HepG2 (cell line): ENCODE measurements around the gene TMEM145. TPM values are rescaled to one million over a fixed set of nuclear protein-coding genes. Genes with fewer than 3 reads are reported as not detected.

Experiments
- ATAC-seq: fragments of 200-7000 bp; cut with Tn5 transposase; 3 replicates; pipeline ENCODE4 v1.9.1; 2020; ENCODE audit warnings: mild to moderate bottlenecking, moderate library complexity
- BruUV-seq: library from RNA; stranded (reverse); fragments of 400-500 nt; replicated peaks from 2 replicates; lab custom pipeline; 2021; lab: Mats Ljungman, UMichigan
- CTCF ChIA-PET: fragments of 300-600 bp; formaldehyde crosslinking; extraction: SDS; loops from one replicate; lab custom pipeline; 2021; ENCODE audit warnings: low total read pairs, inconsistent platforms, low intra/inter-chr PET ratio; lab: Yijun Ruan, JAX
- POLR2A ChIA-PET: fragments of 350-600 bp; sonication (Branson Sonifier 250); formaldehyde crosslinking; loops from one replicate; lab custom pipeline; 2020; ENCODE audit warnings: antibody characterized with exemption, inconsistent platforms; lab: Yijun Ruan, JAX
- DNase-seq: peaks from one replicate; pipeline ENCODE4 v3.0.0-alpha.2; 2015; ENCODE audit warnings: low spot score
- FAIRE-seq: peaks from 3 replicates; lab custom pipeline; 2011; peaks lifted over from hg19 to GRCh38; lab: Jason Lieb, UNC
- H2AFZ ChIP-seq: one replicate; pipeline ENCODE4 v1.6.1; 2011; ENCODE audit warnings: low read length, inconsistent platforms
- H3K27ac ChIP-seq: fragments of 300-600 bp; 3 replicates; pipeline ENCODE4 v1.8.0; 2011; ENCODE audit warnings: mixed run types, mild to moderate bottlenecking, mixed read lengths, low read length, inconsistent platforms; ENCODE audit not compliant: insufficient read depth; ENCODE audit errors: extremely low read length
- H3K27me3 ChIP-seq, 2 experiments: fragments of 200-600 bp in 1 of 2; 2 replicates in 1 of 2; 3 replicates in 1 of 2; pipeline versions ENCODE4 v1.6.0 to v1.8.0; 2011; ENCODE audit warnings: low read length in 2 of 2, mild to moderate bottlenecking in 2 of 2, moderate library complexity in 2 of 2, inconsistent platforms in 1 of 2; ENCODE audit not compliant: insufficient read depth in 2 of 2, control insufficient read depth in 1 of 2
- H3K36me3 ChIP-seq, 2 experiments: fragments of 200-600 bp in 1 of 2; replicated peaks in 1 of 2; 2 replicates in 1 of 2; 3 replicates in 1 of 2; pipeline versions ENCODE4 v1.5.1 to v1.8.0; 2011; ENCODE audit warnings: low read length in 2 of 2, inconsistent platforms in 1 of 2; ENCODE audit not compliant: insufficient read depth in 2 of 2, control insufficient read depth in 1 of 2
- H3K4me1 ChIP-seq: 2 replicates; pipeline ENCODE4 v1.5.1; 2012; ENCODE audit warnings: low read length, inconsistent platforms; ENCODE audit not compliant: insufficient read depth
- H3K4me2 ChIP-seq: 2 replicates; pipeline ENCODE4 v1.6.0; 2011; ENCODE audit warnings: low read depth, low read length, inconsistent platforms
- H3K4me3 ChIP-seq, 3 experiments: fragments of 200-600 bp in 1 of 3; sonication (generic), shearing (Covaris generic) in 1 of 3; replicated peaks in 1 of 3; 2 replicates each; pipeline ENCODE4 v1.5.1; 2011 to 2016; ENCODE audit warnings: low read length in 3 of 3, inconsistent platforms in 2 of 3, low read depth in 2 of 3, mild to moderate bottlenecking in 2 of 3, control low read depth in 1 of 3, mixed read lengths in 1 of 3; ENCODE audit not compliant: insufficient read depth in 1 of 3
- H3K79me2 ChIP-seq: one replicate; pipeline ENCODE4 v1.6.1; 2011; ENCODE audit warnings: low read length, inconsistent platforms; ENCODE audit not compliant: insufficient read depth
- H3K9ac ChIP-seq: 2 replicates; pipeline ENCODE4 v1.6.0; 2011; ENCODE audit warnings: mild to moderate bottlenecking, low read depth, low read length, inconsistent platforms; ENCODE audit not compliant: insufficient read depth
- H3K9me3 ChIP-seq: 2 replicates; pipeline ENCODE4 v1.5.1; 2012; ENCODE audit warnings: mild to moderate bottlenecking, low read length
- H4K20me1 ChIP-seq: 2 replicates; pipeline ENCODE4 v1.6.0; 2011; ENCODE audit warnings: inconsistent platforms, mild to moderate bottlenecking, low read length, moderate library complexity; ENCODE audit not compliant: insufficient read depth
- AGO2 ChIP-seq: fragments of 200-400 bp; formaldehyde crosslinking; optimal IDR thresholded peaks from 2 replicates; pipeline ENCODE3; 2017; ENCODE audit warnings: mild to moderate bottlenecking, low read depth, low read length, moderate library complexity
- MED1 ChIP-seq: sonication (generic); formaldehyde crosslinking; IDR thresholded peaks from 2 replicates; pipeline ENCODE4 v1.4.0; 2020; ENCODE audit warnings: missing genetic modification reagents
- ZNF597 ChIP-seq: sonication (generic); formaldehyde crosslinking; IDR thresholded peaks from 2 replicates; pipeline ENCODE4 v1.5.0; 2020; ENCODE audit warnings: missing genetic modification reagents
- ZNF781 ChIP-seq: sonication (generic); formaldehyde crosslinking; IDR thresholded peaks from 2 replicates; pipeline ENCODE4 v1.5.1; 2020; ENCODE audit warnings: borderline replicate concordance, mild to moderate bottlenecking, missing genetic modification reagents; ENCODE audit errors: not compliant biosample characterization
- WGBS: methylation state at CpG from one replicate; pipeline ENCODE4 v1.1.6; 2017; ENCODE audit warnings: low lambda C conversion rate; 5-methylcytosine and 5-hydroxymethylcytosine counted together
- in situ Hi-C: cut with HindIII; loops from 2 replicates; pipeline ENCODE4 v1.10.0; 2017; ENCODE audit warnings: low pct_unique_long_range_greater_than_20kb; ENCODE audit not compliant: extremely low pct_ligation_motif_present
- intact Hi-C: fragments of 100-400 bp; cut with micrococcal nuclease; formaldehyde crosslinking; loops from one replicate; pipeline ENCODE4 v1.10.0; 2022; ENCODE audit not compliant: unreplicated experiment
- polyA plus RNA-seq, 8 experiments: library from polyadenylated mRNA; depleted of rRNA in 3 of 8; stranded (reverse) in 7 of 8; unstranded in 1 of 8; fragments of >200 nt; fragmentation: Illumina TruSeq in 4 of 8; extraction: Trizol in 4 of 8; gene quantifications; 2 replicates each; pipeline versions ENCODE4 v1.2.1 to v1.2.3, GENCODE V29; 2011 to 2016; ENCODE audit warnings: low read depth in 4 of 8, missing spikeins in 1 of 8, mixed read lengths in 1 of 8; ENCODE audit not compliant: insufficient read depth in 1 of 8
- total RNA-seq, 5 experiments: library from RNA; depleted of rRNA; stranded (reverse); fragments of >200 nt; fragmentation: Illumina TruSeq; extraction: Trizol; gene quantifications; 2 replicates each; pipeline ENCODE4 v1.2.3, GENCODE V29; 2016; ENCODE audit warnings: low read depth in 1 of 5

TMEM145 gene
- total and polyA plus RNA-seq, 2 of the 13 experiments (the other 11 are each of a cell fraction or from before 2014, with no cell fraction given): 0.07 to 5.1 TPM

- TF ChIP-seq ZNF781 (CRISPR knock-in tag) (no peak), MED1 (no peak)
Observed at GRCh38 chr19:42350417-42350816, 37.3 kb downstream of the TMEM145 start (continued).

- Histone ChIP-seq H3K4me1 (no peaks in the 10 kb centered on the region), H3K9me3 (no peaks in the 10 kb centered on the region)
- intact Hi-C loops: no loop called here
- no peak for FAIRE-seq
- WGBS: over 99% methylated on average over 9 of the region's 21 CpGs
- no peak for TF ChIP-seq ZNF597
- TF ChIP-seq AGO2: peak; percentile 45
- TF ChIP-seq, all 625 proteins: peak for 1
- ChIA-PET CTCF (no interaction called here), POLR2A (no interaction called here)
- no peak overlapping the region for H3K4me3 ChIP-seq
- in situ Hi-C loops: no loop called here
- H4K20me1 ChIP-seq: no peaks in the 10 kb centered on the region
- H3K27me3 ChIP-seq: no peaks in the 10 kb centered on the region
- no TSS peak for BruUV-seq
- DNase-seq: no peak
- ATAC-seq: no peak
- no peak overlapping the region for H3K9ac ChIP-seq
- no peak overlapping the region for H3K27ac ChIP-seq
- no peak overlapping the region for H2AFZ ChIP-seq
- no peaks in the 10 kb centered on the region for H3K79me2 ChIP-seq
- H3K4me2 ChIP-seq: no peak overlapping the region
- peaks cover 2 to 10% of the 10 kb centered on the region in 2 experiments; a peak in 3 of 5 replicates for H3K36me3 ChIP-seq
Observed at GRCh38 chr19:42351079-42351735, 38.1 kb downstream of the TMEM145 start.
